OCI-LY7 (cell line): ENCODE data around the gene ADCYAP1.

Experiments
- CTCF ChIP-seq: fragments of 200-600 bp; sonication (generic); conservative IDR thresholded peaks from 2 replicates; pipeline ENCODE4 v1.5.1; 2014; ENCODE audit warnings: mild to moderate bottlenecking, antibody characterized with exemption, low read length, moderate library complexity, mixed read lengths
- EZH2phosphoT487 ChIP-seq: fragments of 200-600 bp; sonication (generic); IDR thresholded peaks from 2 replicates; pipeline ENCODE4 v1.6.1; 2018; ENCODE audit warnings: low read depth, borderline replicate concordance, mild to moderate bottlenecking, mixed run types, antibody characterized with exemption, low read length, moderate library complexity, mixed read lengths

GRCh38 chr18:908758-909724 lies 4.4 kb downstream of the ADCYAP1 start:
- TF ChIP-seq CTCF (no peak), EZH2phosphoT487 (no peak)
